HG03378 (cell line): ENCODE results near the gene TXLNG.

Experiments used
- ATAC-seq: cut with Tn5 transposase; IDR thresholded peaks from one replicate; pipeline ENCODE4 v1.9.1; 2021; ENCODE audit warnings: mild to moderate bottlenecking, moderate library complexity; ENCODE audit not compliant: unreplicated experiment

Gene TXLNG

DNA sequence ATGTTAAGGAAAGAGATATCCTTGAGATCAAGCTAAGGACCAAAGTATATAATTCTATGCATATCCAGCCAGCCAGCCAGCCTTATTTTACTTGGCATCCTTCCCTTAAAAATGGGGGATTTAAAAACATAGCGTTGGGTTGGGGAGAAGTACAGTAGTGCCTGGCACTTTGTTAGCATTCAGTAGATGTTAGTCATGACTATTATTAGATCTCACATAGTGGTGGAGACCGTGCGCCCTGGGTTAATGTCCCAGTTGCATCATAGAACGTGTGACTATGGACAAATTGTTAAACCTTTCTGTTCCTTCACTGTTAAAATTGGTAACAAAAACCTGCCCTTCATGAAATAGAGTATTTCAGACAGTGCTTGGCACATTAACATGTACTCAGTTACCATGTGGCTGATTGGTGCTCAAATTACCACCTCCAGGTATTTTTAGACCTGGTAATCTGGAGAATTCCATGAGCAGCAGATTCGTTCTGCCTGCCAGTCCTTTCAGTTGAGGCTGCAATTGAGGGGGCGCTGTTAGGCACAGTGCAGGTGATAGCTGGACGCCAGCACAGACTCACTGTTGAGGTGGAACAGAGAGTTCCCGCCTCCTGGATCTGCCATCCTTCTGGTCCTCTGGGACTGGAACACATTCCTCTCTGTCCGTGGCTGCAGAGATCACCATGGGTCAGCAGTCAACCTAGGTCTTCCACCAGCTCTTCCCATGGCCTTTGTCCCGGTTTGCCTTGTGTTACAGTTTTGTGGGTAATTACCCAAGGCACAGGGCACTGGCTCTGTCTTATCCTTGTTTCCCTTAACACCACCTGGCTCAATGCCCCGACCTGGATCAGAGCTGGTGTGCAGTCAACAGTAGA is 52.2 kb downstream of the TXLNG start:
- no peak for ATAC-seq

DNA sequence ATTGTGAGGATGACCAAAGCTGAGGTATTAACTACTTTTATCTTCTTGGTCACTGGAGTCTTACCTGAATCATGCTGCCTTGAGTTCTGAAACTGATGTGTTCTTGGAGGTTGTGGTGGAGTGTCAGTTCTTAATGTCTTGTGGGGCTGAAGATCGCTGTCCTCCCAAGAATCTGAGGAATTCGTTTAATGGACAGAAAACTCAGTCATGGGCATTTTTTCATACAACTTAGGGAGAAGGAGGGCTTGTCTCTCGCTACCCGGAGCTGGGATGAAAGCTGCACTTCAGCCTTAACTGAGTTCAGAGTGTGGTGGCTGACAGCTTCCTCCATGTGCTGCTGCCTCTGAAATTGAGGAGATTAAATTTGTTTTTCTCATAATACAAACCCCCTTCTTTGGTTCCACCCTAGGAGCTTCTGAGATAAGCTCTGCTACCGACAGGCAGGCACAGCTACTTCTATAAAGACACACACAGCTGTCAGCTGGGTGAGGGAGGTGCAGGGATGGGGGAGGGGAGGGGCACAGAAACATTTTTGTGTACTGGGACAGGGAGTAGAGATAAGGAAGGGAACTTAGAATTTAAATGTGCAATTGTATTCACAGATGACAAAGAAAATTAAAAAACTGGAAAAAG is 53.1 kb downstream of the TXLNG start:
- no peak for ATAC-seq

- no peak for ATAC-seq
Measured at GRCh38 chrX:16839852-16840460, 53.7 kb downstream of the TXLNG start.

DNA sequence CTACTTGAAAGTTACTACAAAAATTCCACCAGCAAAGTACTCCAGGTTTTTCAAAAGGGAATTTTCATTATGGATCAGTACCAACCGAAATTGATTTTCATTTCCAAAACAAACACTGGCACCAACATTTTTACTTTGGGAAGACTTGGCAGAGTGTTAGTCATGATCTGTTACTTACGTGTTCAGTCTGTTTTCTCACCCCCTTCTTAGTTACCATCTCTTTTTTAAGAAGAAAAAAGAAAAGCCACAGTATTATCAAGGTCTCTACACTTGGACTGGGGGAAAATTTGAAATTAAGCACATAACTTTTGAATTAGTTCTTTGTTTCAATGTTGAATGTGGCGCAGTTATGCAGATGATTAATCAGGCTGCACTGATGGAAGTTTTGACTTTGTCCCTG is 56.4 kb downstream of the TXLNG start:
- ATAC-seq = no peak

DNA sequence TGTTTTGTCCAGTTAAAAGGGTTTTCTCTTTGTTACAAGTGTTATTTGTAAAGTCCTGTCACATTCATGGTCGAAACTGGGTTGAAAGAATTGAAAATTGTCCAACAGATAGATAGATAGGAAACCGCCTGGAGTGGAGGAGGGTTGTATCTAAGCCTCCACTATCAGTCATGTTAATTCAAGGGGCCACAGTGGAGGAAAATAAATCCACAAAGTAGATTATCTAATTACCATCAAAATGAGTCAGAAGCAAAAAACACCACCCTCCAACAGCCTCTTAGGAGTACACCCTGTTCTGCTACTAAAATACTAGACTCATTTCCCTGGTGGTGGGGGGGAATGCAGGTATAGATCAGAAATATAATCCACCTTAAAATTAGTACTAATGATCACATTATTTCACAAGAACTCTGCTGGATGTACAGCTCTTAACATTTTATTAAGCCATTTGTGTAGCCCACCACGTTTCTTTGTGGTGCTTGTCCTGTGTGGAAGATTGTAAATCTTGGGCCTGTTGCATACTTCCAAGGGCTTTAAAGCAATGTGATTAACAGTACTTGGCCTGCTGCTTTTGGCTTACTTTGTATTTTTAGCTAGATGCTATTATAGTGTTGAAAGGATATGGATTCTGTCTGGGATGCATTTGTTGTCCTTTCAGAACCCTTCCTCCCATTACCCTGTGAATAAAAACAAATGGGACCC is 57.1 kb downstream of the TXLNG start:
- ATAC-seq = no peak

GRCh38 chrX:16845686-16846085 is 59.4 kb downstream of the TXLNG start:
- no peak for ATAC-seq

DNA sequence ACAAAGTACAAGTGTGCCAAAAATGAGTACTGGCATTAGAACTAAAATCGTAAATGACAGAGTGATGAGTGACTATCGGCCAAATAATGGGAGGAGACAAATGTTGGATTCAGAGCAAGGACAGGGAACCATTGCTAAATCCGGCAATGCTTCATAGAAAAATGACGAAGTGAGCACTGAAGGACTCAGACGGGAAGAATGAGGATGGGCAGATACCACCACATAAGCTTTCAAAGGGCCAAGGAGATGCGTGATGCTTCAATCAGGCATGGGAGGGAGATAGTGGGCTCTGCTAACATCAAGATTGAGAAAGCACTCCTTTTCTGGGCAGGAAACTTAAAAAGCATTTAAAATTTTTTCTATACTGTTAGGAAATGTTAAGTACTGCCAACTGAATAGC is 62.3 kb downstream of the TXLNG start:
- no peak for ATAC-seq

- ATAC-seq = no peak
Measured at GRCh38 chrX:16851421-16851820, 65.2 kb downstream of the TXLNG start.

- no peak for ATAC-seq
Measured at GRCh38 chrX:16851827-16852226, 65.6 kb downstream of the TXLNG start.

- ATAC-seq = no peak
Measured at GRCh38 chrX:16852617-16853179, 66.4 kb downstream of the TXLNG start.

DNA sequence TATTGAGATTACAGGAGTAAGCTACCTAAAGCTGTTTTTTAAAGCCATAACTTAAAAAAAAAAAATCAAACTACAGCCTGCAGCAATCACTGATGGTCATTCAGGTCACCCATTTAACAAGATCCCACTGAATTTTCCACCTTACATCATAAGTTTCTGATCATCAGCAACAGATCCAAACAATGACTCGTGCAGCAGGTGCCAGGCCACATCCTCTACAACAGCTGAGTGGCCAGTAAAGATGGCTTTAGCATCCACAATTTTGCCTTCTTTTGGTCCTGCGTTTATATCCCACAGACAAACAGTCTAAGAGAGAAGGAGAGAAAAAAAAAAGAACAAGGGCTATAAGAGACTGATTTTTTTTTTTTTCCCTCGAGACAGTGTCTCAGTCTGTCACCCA is 67.3 kb downstream of the TXLNG start:
- no peak for ATAC-seq

DNA sequence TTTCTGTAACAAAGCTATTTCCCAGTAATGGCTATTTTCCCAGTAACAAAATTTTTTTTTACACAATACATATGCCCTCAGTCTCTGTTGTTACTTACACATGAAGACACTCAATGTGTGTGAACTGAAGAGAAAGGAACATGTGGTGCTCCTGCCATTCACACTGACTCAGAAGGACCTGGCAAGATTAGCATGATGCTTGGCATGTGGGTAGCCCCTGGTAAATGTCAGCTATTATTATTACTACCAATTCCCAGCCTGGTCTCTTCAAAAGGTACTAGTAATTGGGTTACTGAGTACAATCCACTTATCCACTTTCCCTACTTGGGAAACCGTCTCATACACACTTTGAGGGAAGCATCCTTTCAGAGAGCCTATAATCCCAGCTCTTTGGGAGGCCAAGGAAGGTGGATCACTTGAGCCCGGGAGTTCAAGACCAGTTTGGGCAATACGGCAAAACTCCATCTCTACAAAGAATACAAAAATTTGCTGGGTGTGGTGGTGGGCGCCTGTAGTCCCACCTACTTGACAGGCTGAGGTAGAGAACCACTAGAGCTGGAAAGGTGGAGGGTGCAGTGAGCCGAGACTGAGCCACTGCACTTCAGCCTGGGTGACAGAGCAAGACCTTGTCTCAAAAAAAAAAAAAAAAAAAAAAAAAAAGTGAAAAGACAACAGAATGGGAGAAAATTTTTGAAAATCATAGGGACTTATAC is 69.3 kb downstream of the TXLNG start:
- peak; percentile 29 for ATAC-seq

- peak; percentile 57 for ATAC-seq
Measured at GRCh38 chrX:16856076-16856404, 69.8 kb downstream of the TXLNG start.

DNA sequence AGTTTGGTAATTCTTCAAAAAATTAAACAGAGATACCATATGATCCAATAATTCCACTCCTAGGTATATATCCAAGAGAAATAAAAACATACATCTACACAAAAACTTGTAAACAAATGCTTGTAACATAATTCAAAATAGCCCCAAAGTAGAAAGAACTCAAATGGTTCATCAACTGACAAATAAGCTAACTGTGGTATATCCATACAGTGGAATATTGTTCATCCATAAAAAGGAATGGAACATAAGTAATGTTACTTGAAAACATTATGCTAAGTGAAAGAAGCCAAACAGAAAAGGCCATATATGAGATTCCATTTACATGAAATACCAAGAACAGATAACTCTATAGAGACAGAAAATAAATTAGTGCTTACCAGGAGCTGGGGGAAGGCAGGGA is 70.5 kb downstream of the TXLNG start:
- no peak for ATAC-seq

- ATAC-seq = no peak
Measured at GRCh38 chrX:16862829-16863228, 76.6 kb downstream of the TXLNG start.

DNA sequence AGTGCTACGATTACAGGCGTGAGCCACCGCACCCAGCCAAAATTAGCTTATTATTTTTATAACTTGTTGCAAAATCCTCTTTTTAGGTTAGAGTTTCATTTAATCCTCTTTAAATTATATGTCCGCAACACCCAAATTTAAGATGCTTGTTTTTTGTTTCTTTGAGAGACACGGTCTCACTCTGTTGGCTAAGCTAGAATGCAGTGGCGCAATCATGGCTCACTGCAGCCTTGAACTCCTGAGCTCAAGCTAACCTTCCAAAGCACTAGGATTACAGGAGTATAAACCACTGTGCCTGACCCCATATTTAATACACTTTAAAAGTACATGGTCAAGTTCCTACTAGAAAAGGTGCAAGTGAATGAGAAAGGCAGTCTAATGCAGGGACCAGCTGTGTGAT is 81.7 kb downstream of the TXLNG start:
- no peak for ATAC-seq

GRCh38 chrX:16868920-16869319 is 82.7 kb downstream of the TXLNG start:
- no peak for ATAC-seq

DNA sequence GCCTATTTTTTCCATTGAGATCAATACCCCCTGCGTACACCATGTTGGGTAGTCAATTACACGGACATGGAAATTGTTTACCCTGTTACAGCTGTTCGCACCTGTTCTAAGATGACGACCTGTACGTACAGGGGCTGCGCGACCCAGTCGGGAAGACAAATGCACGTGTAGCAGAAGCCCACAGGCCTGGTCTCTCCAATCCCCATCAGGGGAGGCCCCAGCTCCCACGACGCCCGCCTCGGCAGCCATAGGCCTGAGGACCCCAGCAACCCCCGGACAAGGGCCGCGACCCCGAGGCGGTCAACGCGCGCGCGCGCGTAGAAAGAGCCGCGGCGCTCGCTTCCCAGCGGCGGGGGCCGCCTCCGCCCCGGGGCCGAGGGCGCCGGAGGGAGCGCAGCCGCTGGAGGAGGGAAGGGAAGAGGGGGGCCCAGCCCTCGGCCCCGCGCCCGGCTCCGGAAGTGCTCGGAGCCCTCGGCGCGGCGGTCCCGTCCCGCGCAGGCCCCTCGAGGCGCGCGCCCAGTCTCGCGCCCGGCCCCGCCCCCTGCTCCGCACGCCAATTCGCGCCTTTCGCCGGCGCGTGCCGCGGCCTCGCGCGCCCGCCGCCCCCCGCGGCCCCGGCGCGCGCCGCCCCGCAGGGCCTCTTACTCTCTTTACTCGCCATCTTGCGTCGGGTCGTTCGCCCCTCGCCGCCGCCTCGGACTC is 83.3 kb downstream of the TXLNG start:
- peak; percentile 22 for ATAC-seq

DNA sequence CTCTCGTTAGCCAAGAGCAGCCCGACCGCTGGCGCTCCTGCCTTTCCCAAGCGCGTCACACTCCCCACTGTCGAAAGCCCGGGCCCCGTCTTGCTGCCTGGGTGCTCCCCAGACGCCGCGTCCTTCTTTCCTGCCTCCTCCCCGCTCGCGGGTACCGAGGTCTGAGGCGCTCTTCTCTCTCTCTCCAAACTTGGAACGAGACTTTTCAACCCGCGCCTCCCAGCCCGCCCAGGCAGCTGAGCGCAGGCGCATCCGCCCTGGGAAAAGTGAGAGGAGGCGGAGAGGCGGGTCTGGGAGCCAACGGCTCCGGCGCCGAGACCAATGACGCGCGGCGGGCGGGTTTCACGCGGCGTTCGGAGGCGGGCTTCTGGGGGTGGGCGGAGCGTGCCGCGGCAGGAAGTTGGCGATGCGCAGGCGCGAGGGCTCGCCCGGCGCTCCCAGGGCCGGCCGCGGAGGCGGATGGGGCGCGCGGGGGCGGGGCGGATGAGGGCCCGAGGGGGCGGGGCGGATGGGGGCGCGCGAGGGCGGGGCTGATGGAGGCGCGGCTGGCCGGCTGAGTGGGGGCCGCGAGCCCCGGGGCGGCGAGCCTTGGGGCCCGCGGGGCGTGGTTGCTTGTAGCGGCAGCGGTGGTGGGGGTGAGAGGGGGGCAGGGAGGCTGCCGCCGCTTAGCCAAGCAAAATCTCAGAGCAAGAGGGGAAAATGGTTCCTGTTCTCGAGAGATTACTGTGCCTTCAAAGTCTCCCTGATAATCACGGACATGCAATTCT is 84.0 kb downstream of the TXLNG start, which contains the start of gene RBBP7:
Gene RBBP7 (minus strand): TSS at position 268 of the 767 bp plus-strand sequence. CDS start 309 bp downstream, outside the sequence.
- ATAC-seq = peak; percentile 66
